H9 (cell line): ENCODE measurements around the gene CHN2. TPM values are rescaled to one million over a fixed set of nuclear protein-coding genes. Genes with fewer than 3 reads are reported as not detected.

Source experiments
- DNase-seq: peaks from one replicate; pipeline ENCODE4 v3.0.0-alpha.2; 2017
- H2AFZ ChIP-seq: one replicate; pipeline ENCODE4 v1.6.1; 2013; ENCODE audit warnings: mild to moderate bottlenecking, low read length, control low read depth, moderate library complexity
- H2AK5ac ChIP-seq: 2 replicates; pipeline ENCODE4 v1.6.1; 2013; ENCODE audit warnings: low read length, control low read depth, mixed read lengths; ENCODE audit not compliant: insufficient read length
- H2BK120ac ChIP-seq: one replicate; pipeline ENCODE4 v1.6.1; 2013; ENCODE audit warnings: low read depth, mild to moderate bottlenecking, low read length, control low read depth, inconsistent platforms; ENCODE audit not compliant: poor library complexity, severe bottlenecking
- H2BK12ac ChIP-seq: 2 replicates; pipeline ENCODE4 v1.6.1; 2013; ENCODE audit warnings: low read length, control low read depth, mixed read lengths, low read depth; ENCODE audit not compliant: insufficient read length
- H2BK15ac ChIP-seq: 2 replicates; pipeline ENCODE4 v1.6.1; 2013; ENCODE audit warnings: low read depth, low read length, control low read depth
- H2BK20ac ChIP-seq: one replicate; pipeline ENCODE4 v1.6.1; 2013; ENCODE audit warnings: low read depth, mild to moderate bottlenecking, low read length, control low read depth, inconsistent platforms; ENCODE audit not compliant: poor library complexity, severe bottlenecking
- H2BK5ac ChIP-seq: 2 replicates; pipeline ENCODE4 v1.6.1; 2013; ENCODE audit warnings: low read length, control low read depth, mixed read lengths; ENCODE audit not compliant: insufficient read length
- H3K14ac ChIP-seq: 2 replicates; pipeline ENCODE4 v1.6.1; 2013; ENCODE audit warnings: low read length, control low read depth; ENCODE audit not compliant: insufficient read depth
- H3K18ac ChIP-seq: 2 replicates; pipeline ENCODE4 v1.6.1; 2013; ENCODE audit warnings: low read depth, mild to moderate bottlenecking, mixed read lengths, low read length, control low read depth; ENCODE audit not compliant: insufficient read length
- H3K23ac ChIP-seq: 2 replicates; pipeline ENCODE4 v1.6.1; 2013; ENCODE audit warnings: low read length, control low read depth, mixed read lengths, low read depth; ENCODE audit not compliant: insufficient read length
- H3K23me2 ChIP-seq: 2 replicates; pipeline ENCODE4 v1.6.1; 2013; ENCODE audit warnings: low read depth, mild to moderate bottlenecking, mixed read lengths, low read length, control low read depth; ENCODE audit not compliant: insufficient read length, poor library complexity, severe bottlenecking
- H3K27ac ChIP-seq: 2 replicates; pipeline ENCODE4 v1.5.1; 2013; ENCODE audit warnings: low read length, control low read depth, mixed read lengths, low read depth; ENCODE audit not compliant: insufficient read length
- H3K27me3 ChIP-seq: 2 replicates; pipeline ENCODE4 v1.6.1; 2013; ENCODE audit warnings: low read length, control low read depth, inconsistent platforms; ENCODE audit not compliant: insufficient read depth
- H3K4ac ChIP-seq: 2 replicates; pipeline ENCODE4 v1.6.1; 2013; ENCODE audit warnings: low read depth, mild to moderate bottlenecking, control low read depth, inconsistent platforms, low read length, moderate library complexity
- H3K4me1 ChIP-seq: 2 replicates; pipeline ENCODE4 v1.6.1; 2013; ENCODE audit warnings: low read length, control low read depth, inconsistent platforms; ENCODE audit not compliant: insufficient read depth
- H3K4me2 ChIP-seq: 2 replicates; pipeline ENCODE4 v1.6.1; 2013; ENCODE audit warnings: low read length, control low read depth, mixed read lengths; ENCODE audit not compliant: insufficient read length, insufficient read depth
- H3K56ac ChIP-seq: 2 replicates; pipeline ENCODE4 v1.6.1; 2013; ENCODE audit warnings: low read depth, mild to moderate bottlenecking, mixed read lengths, low read length, control low read depth; ENCODE audit not compliant: insufficient read length
- H3K79me1 ChIP-seq: 2 replicates; pipeline ENCODE4 v1.6.1; 2013; ENCODE audit warnings: low read depth, mild to moderate bottlenecking, moderate library complexity, low read length, control low read depth, inconsistent platforms; ENCODE audit not compliant: insufficient read depth, poor library complexity, severe bottlenecking
- H3K79me2 ChIP-seq: 2 replicates; pipeline ENCODE4 v1.6.1; 2013; ENCODE audit warnings: low read length, control low read depth, inconsistent platforms; ENCODE audit not compliant: insufficient read depth
- H3K9ac ChIP-seq: 2 replicates; pipeline ENCODE4 v1.6.1; 2013; ENCODE audit warnings: low read length, control low read depth, mixed read lengths; ENCODE audit not compliant: insufficient read length; ENCODE audit errors: extremely low read depth
- H3K9me3 ChIP-seq: one replicate; pipeline ENCODE4 v1.6.1; 2013; ENCODE audit warnings: low read depth, low read length, inconsistent platforms; ENCODE audit not compliant: control insufficient read depth
- H3T11ph ChIP-seq: one replicate; pipeline ENCODE4 v1.6.1; 2013; ENCODE audit warnings: mild to moderate bottlenecking, low read length, control low read depth, inconsistent platforms
- H4K20me1 ChIP-seq: one replicate; pipeline ENCODE4 v1.6.1; 2013; ENCODE audit not compliant: control insufficient read depth, insufficient read length, insufficient read depth
- H4K5ac ChIP-seq: 2 replicates; pipeline ENCODE4 v1.6.1; 2013; ENCODE audit warnings: low read depth, mild to moderate bottlenecking, mixed read lengths, low read length, control low read depth; ENCODE audit not compliant: insufficient read length
- H4K8ac ChIP-seq: replicated peaks from 2 replicates; pipeline ENCODE4 v1.6.1; 2013; ENCODE audit warnings: low read length, control low read depth, mixed read lengths, low read depth; ENCODE audit not compliant: insufficient read length
- H4K91ac ChIP-seq: 2 replicates; pipeline ENCODE4 v1.6.1; 2013; ENCODE audit warnings: low read depth, mild to moderate bottlenecking, moderate library complexity, mixed read lengths, low read length, control low read depth; ENCODE audit not compliant: insufficient read length
- H3K27ac Mint-ChIP-seq, 3 experiments: 2 replicates in 2 of 3; 3 replicates in 1 of 3; pipeline ENCODE4 v1.8.0; 2020 to 2021; ENCODE audit warnings: mixed read lengths in 3 of 3, mild to moderate bottlenecking in 1 of 3, moderate library complexity in 1 of 3
- H3K27me3 Mint-ChIP-seq: 2 replicates; pipeline ENCODE4 v1.8.0; 2021; ENCODE audit warnings: low read depth, mild to moderate bottlenecking, moderate library complexity, mixed read lengths
- H3K36me3 Mint-ChIP-seq, 3 experiments: 2 replicates in 2 of 3; 3 replicates in 1 of 3; pipeline ENCODE4 v1.8.0; 2020 to 2021; ENCODE audit warnings: low read depth in 3 of 3, mixed read lengths in 3 of 3; ENCODE audit not compliant: insufficient read depth in 1 of 3
- H3K4me1 Mint-ChIP-seq, 2 experiments: 2 replicates each; pipeline ENCODE4 v1.8.0; 2020; ENCODE audit warnings: mixed read lengths in 2 of 2
- H3K4me3 Mint-ChIP-seq, 2 experiments: 2 replicates in 1 of 2; 3 replicates in 1 of 2; pipeline ENCODE4 v1.8.0; 2020 to 2021; ENCODE audit warnings: mild to moderate bottlenecking in 2 of 2, mixed read lengths in 2 of 2, moderate library complexity in 1 of 2
- H3K9me3 Mint-ChIP-seq, 2 experiments: 2 replicates in 1 of 2; 3 replicates in 1 of 2; pipeline ENCODE4 v1.8.0; 2020; ENCODE audit warnings: mild to moderate bottlenecking in 2 of 2, mixed read lengths in 2 of 2, moderate library complexity in 1 of 2
- CTCF ChIP-seq: fragments of 200-600 bp; sonication (generic); conservative IDR thresholded peaks from 3 replicates; pipeline ENCODE4 v1.8.0; 2021; ENCODE audit warnings: antibody characterized with exemption, mild to moderate bottlenecking
- WGBS: extraction: QIAGEN DNeasy Blood & Tissue Kit; methylation state at CpG from one replicate; pipeline ENCODE4 v1.1.7; 2013; ENCODE audit warnings: missing lambda C conversion rate, low lambda C conversion rate, mixed read lengths; ENCODE audit not compliant: insufficient read length; ENCODE audit errors: extremely low coverage; 5-methylcytosine and 5-hydroxymethylcytosine counted together
- total RNA-seq: library from RNA; stranded (reverse); gene quantifications from 2 replicates; pipeline ENCODE4 v1.2.1, GENCODE V29; 2021

Gene CHN2
- total RNA-seq, 1 experiment from 2014 or later: 3.3 TPM

DNA sequence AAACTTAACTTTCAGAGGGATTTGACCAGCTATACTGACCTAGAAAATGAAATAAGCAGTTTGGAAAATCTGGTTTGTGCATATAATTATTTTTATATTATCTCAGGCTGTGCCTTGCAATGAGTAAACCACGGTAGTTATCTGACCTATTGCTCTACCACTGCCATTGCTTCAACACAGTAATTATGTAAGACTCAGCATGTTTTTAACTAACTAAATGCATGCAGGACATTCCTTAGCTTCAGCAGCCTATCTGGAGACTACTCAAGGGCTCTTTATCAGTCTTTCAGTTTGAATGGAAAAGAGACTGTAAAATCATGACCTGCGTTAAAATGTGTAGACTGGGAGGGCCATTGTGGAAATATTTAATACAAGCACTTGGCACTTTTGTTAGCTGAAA lies 22.5 kb downstream of the CHN2 start:
- Histone ChIP-seq H2BK5ac (no peak overlapping the region), H3K4me2 (no peak overlapping the region), H3K23ac (no peak overlapping the region), H3K27ac (no peak overlapping the region), H3K14ac (no peak overlapping the region), H3K79me1 (no peaks in the 10 kb centered on the region), H3K18ac (no peak overlapping the region), H4K8ac (no peak overlapping the region), H3K9ac (no peak overlapping the region), H2BK12ac (no peak overlapping the region), H2BK20ac (no peak overlapping the region), H2AFZ (no peak overlapping the region), H2BK15ac (no peak overlapping the region), H3K4me1 (0 out of 2 replicates have a peak, but pooled peaks cover 2% of the 10 kb centered on the region), H3K27me3 (no peaks in the 10 kb centered on the region), H3T11ph (no peak overlapping the region), H2BK120ac (no peak overlapping the region), H2AK5ac (no peak overlapping the region), H3K4ac (no peak overlapping the region), H4K91ac (no peak overlapping the region), H4K20me1 (no peaks in the 10 kb centered on the region), H4K5ac (no peak overlapping the region), H3K79me2 (no peaks in the 10 kb centered on the region), H3K56ac (no peak overlapping the region), H3K9me3 (no peaks in the 10 kb centered on the region), H3K23me2 (no peaks in the 10 kb centered on the region)
- Mint-ChIP-seq H3K36me3 (peaks cover 0 to 15% (median 2%) of the 10 kb centered on the region in 3 experiments; a peak in 4 of 7 replicates), H3K4me3 (no peak overlapping the region), H3K4me1 (peaks cover 15 to 16% of the 10 kb centered on the region in 2 experiments), H3K9me3 (peaks cover 13 to 14% of the 10 kb centered on the region in 2 experiments), H3K27ac (no peak overlapping the region), H3K27me3 (peaks cover 2% of the 10 kb centered on the region; the same call in 1 of the 2 replicates)
- WGBS: no CpG with 5 or more reads among the region's 2 CpGs
- TF ChIP-seq CTCF: no peak
- no peak for DNase-seq
